Ovary (tissue), 3 donors: ENCODE results near the gene TSGA10IP.

Experiments
- EP300 ChIP-seq: sonication (generic); formaldehyde crosslinking; IDR thresholded peaks from one replicate; pipeline ENCODE4 v1.6.1; 2017; ENCODE audit warnings: antibody characterized with exemption
- TF ChIP-seq, protein P1 (sequence below), 3 donors: fragments of 450-650 bp in 2 of 3; fragments of 200-600 bp in 1 of 3; IDR thresholded peaks; one replicate each; pipeline versions ENCODE4 v1.5.1 to v1.8.0; 2016 to 2022; ENCODE audit warnings: antibody characterized with exemption in 3 of 3, mild to moderate bottlenecking in 1 of 3
- donor health status: DM: no; HTN: no; CAD: no.

DNA sequence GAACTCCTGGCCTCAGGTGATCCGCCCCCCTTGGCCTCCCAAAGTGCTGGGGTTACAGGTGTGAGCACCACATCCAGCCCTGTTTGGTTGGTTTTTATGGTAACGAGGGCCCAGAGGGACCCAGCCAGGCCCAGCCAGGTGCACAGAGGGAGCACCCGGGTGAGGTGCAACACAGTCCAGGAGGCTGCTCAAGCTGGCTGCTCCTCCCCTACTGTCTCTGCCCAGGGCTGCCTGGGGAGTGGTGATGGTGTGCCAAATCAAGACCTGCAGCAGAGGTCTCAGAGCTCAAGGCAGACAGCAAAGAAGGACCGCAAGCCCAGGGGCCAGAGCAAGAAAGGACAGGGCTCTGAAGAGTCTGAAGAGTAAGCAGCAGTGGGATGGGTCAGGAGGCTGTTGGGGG lies 1.4 kb downstream of the TSGA10IP start:
- TF ChIP-seq, protein P1, sequence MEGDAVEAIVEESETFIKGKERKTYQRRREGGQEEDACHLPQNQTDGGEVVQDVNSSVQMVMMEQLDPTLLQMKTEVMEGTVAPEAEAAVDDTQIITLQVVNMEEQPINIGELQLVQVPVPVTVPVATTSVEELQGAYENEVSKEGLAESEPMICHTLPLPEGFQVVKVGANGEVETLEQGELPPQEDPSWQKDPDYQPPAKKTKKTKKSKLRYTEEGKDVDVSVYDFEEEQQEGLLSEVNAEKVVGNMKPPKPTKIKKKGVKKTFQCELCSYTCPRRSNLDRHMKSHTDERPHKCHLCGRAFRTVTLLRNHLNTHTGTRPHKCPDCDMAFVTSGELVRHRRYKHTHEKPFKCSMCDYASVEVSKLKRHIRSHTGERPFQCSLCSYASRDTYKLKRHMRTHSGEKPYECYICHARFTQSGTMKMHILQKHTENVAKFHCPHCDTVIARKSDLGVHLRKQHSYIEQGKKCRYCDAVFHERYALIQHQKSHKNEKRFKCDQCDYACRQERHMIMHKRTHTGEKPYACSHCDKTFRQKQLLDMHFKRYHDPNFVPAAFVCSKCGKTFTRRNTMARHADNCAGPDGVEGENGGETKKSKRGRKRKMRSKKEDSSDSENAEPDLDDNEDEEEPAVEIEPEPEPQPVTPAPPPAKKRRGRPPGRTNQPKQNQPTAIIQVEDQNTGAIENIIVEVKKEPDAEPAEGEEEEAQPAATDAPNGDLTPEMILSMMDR (IDR thresholded peaks at IDR 0.05) = no peak
- TF ChIP-seq EP300 = no peak
